GM12892 (cell line): ENCODE measurements around the gene NKAIN2.

Experiments used
- POLR2A ChIP-seq: IDR thresholded peaks from 2 replicates; pipeline ENCODE4 v1.6.1; 2011; ENCODE audit warnings: low read depth, low read length, control low read depth
- POLR2AphosphoS5 ChIP-seq: IDR thresholded peaks from 2 replicates; pipeline ENCODE4 v1.6.1; 2011; ENCODE audit warnings: low read depth, low read length, control low read depth
- TAF1 ChIP-seq: IDR thresholded peaks from 2 replicates; pipeline ENCODE4 v1.6.1; 2011; ENCODE audit warnings: low read depth, mild to moderate bottlenecking, control low read depth, low read length, borderline replicate concordance

GRCh38 chr6:124298730-124299129 lies 495.1 kb downstream of the NKAIN2 start:
- TF ChIP-seq POLR2AphosphoS5 = no peak
- TF ChIP-seq POLR2A = no peak
- no peak for TF ChIP-seq TAF1
